Suprapubic skin (tissue), 4 donors: ENCODE results near the gene NMB. TPM values are rescaled to one million over a fixed set of nuclear protein-coding genes. Genes with fewer than 3 reads are reported as not detected.

Experiments
- DNase-seq, 2 donors: peaks; one replicate each; pipeline ENCODE4 v3.0.0-alpha.2; 2019; ENCODE audit warnings: low spot score in 2 of 2
- H3K27ac ChIP-seq: fragments of 200-600 bp; sonication (generic); one replicate; pipeline ENCODE4 v1.5.1; 2019
- H3K27me3 ChIP-seq: fragments of 200-600 bp; sonication (generic); one replicate; pipeline ENCODE4 v1.5.1; 2019
- H3K36me3 ChIP-seq: fragments of 200-600 bp; sonication (generic); one replicate; pipeline ENCODE4 v1.5.1; 2019
- H3K4me1 ChIP-seq: fragments of 200-600 bp; sonication (generic); one replicate; pipeline ENCODE4 v1.5.1; 2019
- H3K4me3 ChIP-seq: fragments of 200-600 bp; sonication (generic); one replicate; pipeline ENCODE4 v1.5.1; 2019; ENCODE audit warnings: mild to moderate bottlenecking
- H3K9me3 ChIP-seq: fragments of 200-600 bp; sonication (generic); one replicate; pipeline ENCODE4 v1.5.1; 2019
- EP300 ChIP-seq: sonication (generic); formaldehyde crosslinking; IDR thresholded peaks from one replicate; pipeline ENCODE4 v1.6.1; 2017; ENCODE audit warnings: antibody characterized with exemption
- POLR2A ChIP-seq, 2 donors: fragments of 450-650 bp; IDR thresholded peaks; one replicate each; pipeline ENCODE4 v1.6.1; 2017; ENCODE audit warnings: antibody characterized with exemption in 2 of 2, mild to moderate bottlenecking in 2 of 2, moderate library complexity in 2 of 2
- POLR2AphosphoS5 ChIP-seq, 3 donors: sonication (generic); formaldehyde crosslinking; IDR thresholded peaks; one replicate each; pipeline ENCODE4 v1.6.1; 2017; ENCODE audit warnings: antibody characterized with exemption in 3 of 3
- WGBS: methylation state at CpG from one replicate; pipeline ENCODE4 v1.1.5; 2018; 5-methylcytosine and 5-hydroxymethylcytosine counted together
- total RNA-seq, 4 donors: library from RNA; depleted of rRNA; stranded (reverse); fragments of >200 nt; gene quantifications; one replicate each; pipeline ENCODE4 v1.1.0, GENCODE V29; 2016
- TF ChIP-seq, protein P1 (sequence below), 2 donors: fragments of 200-600 bp in 1 of 2; fragments of 450-650 bp in 1 of 2; sonication (generic) in 1 of 2; IDR thresholded peaks; one replicate each; pipeline ENCODE4 v1.5.1; 2016 to 2019; ENCODE audit warnings: antibody characterized with exemption in 2 of 2, mild to moderate bottlenecking in 1 of 2, moderate library complexity in 1 of 2

NMB gene
- total RNA-seq, 4 donors from 2014 or later: 2.2 to 6.7 (median 3.5) TPM

DNA sequence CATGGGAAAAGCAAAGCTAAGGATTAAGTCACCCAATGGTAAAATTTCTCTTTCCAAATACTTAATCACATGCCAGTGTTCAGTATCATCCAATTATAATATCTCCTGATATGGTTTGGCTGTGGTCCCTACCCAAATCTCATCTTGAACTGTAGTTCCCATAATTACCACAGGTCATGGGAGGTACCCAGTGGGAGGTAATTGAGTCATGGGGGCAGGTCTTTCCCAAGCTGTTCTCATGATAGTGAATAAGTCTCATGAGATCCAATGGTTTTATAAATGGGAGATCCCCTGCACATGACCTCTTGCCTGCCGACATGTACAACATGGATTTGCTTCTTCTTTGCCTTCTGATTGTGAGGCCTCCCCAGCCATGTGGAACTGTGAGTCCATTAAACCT, 26.1 kb upstream of the NMB start:
- H3K27me3 ChIP-seq: no peaks in the 10 kb centered on the region

GRCh38 chr15:84681831-84682230, 23.8 kb upstream of the NMB start:
- WGBS: 92% methylated on average over 3 of the region's 3 CpGs
- H3K4me1 ChIP-seq: no peaks in the 10 kb centered on the region
- no peaks in the 10 kb centered on the region for H3K9me3 ChIP-seq
- no peak overlapping the region for H3K27ac ChIP-seq
- H3K36me3 ChIP-seq: peaks cover 32% of the 10 kb centered on the region
- TF ChIP-seq, protein P1, sequence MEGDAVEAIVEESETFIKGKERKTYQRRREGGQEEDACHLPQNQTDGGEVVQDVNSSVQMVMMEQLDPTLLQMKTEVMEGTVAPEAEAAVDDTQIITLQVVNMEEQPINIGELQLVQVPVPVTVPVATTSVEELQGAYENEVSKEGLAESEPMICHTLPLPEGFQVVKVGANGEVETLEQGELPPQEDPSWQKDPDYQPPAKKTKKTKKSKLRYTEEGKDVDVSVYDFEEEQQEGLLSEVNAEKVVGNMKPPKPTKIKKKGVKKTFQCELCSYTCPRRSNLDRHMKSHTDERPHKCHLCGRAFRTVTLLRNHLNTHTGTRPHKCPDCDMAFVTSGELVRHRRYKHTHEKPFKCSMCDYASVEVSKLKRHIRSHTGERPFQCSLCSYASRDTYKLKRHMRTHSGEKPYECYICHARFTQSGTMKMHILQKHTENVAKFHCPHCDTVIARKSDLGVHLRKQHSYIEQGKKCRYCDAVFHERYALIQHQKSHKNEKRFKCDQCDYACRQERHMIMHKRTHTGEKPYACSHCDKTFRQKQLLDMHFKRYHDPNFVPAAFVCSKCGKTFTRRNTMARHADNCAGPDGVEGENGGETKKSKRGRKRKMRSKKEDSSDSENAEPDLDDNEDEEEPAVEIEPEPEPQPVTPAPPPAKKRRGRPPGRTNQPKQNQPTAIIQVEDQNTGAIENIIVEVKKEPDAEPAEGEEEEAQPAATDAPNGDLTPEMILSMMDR (IDR thresholded peaks at IDR 0.05): no peak
- TF ChIP-seq EP300 (no peak), POLR2A (IDR thresholded peaks at IDR 0.05) (no peak), POLR2AphosphoS5 (IDR thresholded peaks at IDR 0.05) (no peak)
- H3K27me3 ChIP-seq: no peaks in the 10 kb centered on the region
- no peak overlapping the region for H3K4me3 ChIP-seq
- DNase-seq: no peak

More for the DNA sequence above, 26.1 kb upstream of the NMB start:
- Histone ChIP-seq H3K27ac (no peak overlapping the region), H3K4me3 (no peak overlapping the region), H3K9me3 (no peaks in the 10 kb centered on the region), H3K4me1 (no peaks in the 10 kb centered on the region), H3K36me3 (peaks cover 38% of the 10 kb centered on the region)
- TF ChIP-seq POLR2AphosphoS5 (IDR thresholded peaks at IDR 0.05) (no peak), EP300 (no peak), POLR2A (IDR thresholded peaks at IDR 0.05) (no peak)
- TF ChIP-seq, protein P1 (IDR thresholded peaks at IDR 0.05): no peak
- 90% methylated on average over 1 of the region's 1 CpG for WGBS
- DNase-seq: no peak

- TF ChIP-seq POLR2AphosphoS5 (IDR thresholded peaks at IDR 0.05): no peak
- TF ChIP-seq EP300: no peak
- no peak for TF ChIP-seq POLR2A (IDR thresholded peaks at IDR 0.05)
- TF ChIP-seq, protein P1 (IDR thresholded peaks at IDR 0.05): no peak
- no peak for DNase-seq
- no peaks in the 10 kb centered on the region for H3K27me3 ChIP-seq
- H3K9me3 ChIP-seq: no peaks in the 10 kb centered on the region
- peak overlapping the region; percentile 66 for H3K27ac ChIP-seq
- H3K36me3 ChIP-seq: peaks cover 48% of the 10 kb centered on the region
- H3K4me3 ChIP-seq: no peak overlapping the region
- peaks cover 9% of the 10 kb centered on the region for H3K4me1 ChIP-seq
These were observed 13.2 kb upstream of the NMB start for GRCh38 chr15:84671211-84671610.

GRCh38 chr15:84669726-84670125, 11.7 kb upstream of the NMB start:
- peaks cover 9% of the 10 kb centered on the region for H3K4me1 ChIP-seq
- TF ChIP-seq, protein P1 (IDR thresholded peaks at IDR 0.05): no peak
- TF ChIP-seq POLR2A (IDR thresholded peaks at IDR 0.05) (no peak), POLR2AphosphoS5 (IDR thresholded peaks at IDR 0.05) (no peak), EP300 (no peak)
- no peaks in the 10 kb centered on the region for H3K27me3 ChIP-seq
- no peak overlapping the region for H3K27ac ChIP-seq
- DNase-seq: no peak
- no peaks in the 10 kb centered on the region for H3K9me3 ChIP-seq
- no peak overlapping the region for H3K4me3 ChIP-seq
- WGBS: 60% methylated on average over 8 of the region's 8 CpGs
- H3K36me3 ChIP-seq: peaks cover 54% of the 10 kb centered on the region

DNA sequence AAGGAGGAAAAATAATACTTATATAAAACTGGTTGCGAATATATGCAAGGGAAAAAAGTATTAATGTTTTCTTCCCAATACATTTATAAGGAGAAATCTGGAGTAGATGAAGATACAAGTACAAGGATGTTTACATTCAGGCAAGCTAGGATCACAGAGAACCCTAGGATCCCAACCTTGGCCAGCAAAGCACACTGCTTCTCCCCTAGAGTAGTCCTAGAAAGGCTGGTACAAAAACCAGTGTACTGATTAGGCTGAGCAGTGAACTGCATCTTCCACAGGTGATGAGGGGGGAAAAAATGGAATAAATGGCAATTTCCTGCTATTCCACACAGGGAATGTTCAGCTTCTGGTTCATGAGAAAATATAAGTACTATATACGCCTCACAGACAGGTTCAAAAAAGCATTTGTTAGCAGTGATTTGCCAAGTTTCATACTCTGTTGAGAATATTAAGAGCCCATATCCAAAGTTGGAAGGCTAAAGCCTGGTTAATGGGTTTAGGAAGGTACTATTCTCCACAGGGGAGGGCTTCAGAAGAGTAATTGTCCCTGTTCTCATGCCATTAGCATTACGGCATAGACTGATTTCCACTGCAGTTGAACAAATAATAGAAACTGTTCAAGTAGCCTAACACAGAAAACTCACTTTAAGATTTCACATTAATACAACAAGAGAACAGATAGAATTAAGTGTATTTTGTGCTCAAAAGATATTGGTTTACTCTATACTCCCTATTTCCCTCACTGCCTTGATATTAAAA, 10.4 kb upstream of the NMB start:
- Histone ChIP-seq H3K27me3 (no peaks in the 10 kb centered on the region), H3K36me3 (peaks cover 49% of the 10 kb centered on the region), H3K4me1 (peaks cover 9% of the 10 kb centered on the region), H3K4me3 (no peak overlapping the region), H3K27ac (no peak overlapping the region), H3K9me3 (no peaks in the 10 kb centered on the region)
- no peak for DNase-seq
- no peak for TF ChIP-seq POLR2AphosphoS5 (IDR thresholded peaks at IDR 0.05)
- TF ChIP-seq POLR2A (IDR thresholded peaks at IDR 0.05): no peak
- TF ChIP-seq, protein P1 (IDR thresholded peaks at IDR 0.05): no peak
- no peak for TF ChIP-seq EP300
- 96% methylated on average over 3 of the region's 3 CpGs for WGBS
